ENCODE measurements around the gene SMYD3.

- TF ChIP-seq CTCF (IDR thresholded peaks at IDR 0.05) (no peak), EP300 (IDR thresholded peaks at IDR 0.05) (no peak)
Measured at GRCh38 chr1:246213036-246213435, 294.0 kb downstream of the SMYD3 start.
